Measurements from ENCODE around the gene CCL28. TPM values are rescaled to one million over a fixed set of nuclear protein-coding genes. Genes with fewer than 3 reads are reported as not detected.
"Not testable (repeated sequence)": the region's sequence is repeated elsewhere in the genome, so short reads cannot be mapped to it uniquely, and the experiment has no call there.

CCL28 gene
- total and polyA plus RNA-seq, 9 of the 15 experiments (the other 6 are each of a cell fraction or from before 2014, with no cell fraction given), result not detected

DNA sequence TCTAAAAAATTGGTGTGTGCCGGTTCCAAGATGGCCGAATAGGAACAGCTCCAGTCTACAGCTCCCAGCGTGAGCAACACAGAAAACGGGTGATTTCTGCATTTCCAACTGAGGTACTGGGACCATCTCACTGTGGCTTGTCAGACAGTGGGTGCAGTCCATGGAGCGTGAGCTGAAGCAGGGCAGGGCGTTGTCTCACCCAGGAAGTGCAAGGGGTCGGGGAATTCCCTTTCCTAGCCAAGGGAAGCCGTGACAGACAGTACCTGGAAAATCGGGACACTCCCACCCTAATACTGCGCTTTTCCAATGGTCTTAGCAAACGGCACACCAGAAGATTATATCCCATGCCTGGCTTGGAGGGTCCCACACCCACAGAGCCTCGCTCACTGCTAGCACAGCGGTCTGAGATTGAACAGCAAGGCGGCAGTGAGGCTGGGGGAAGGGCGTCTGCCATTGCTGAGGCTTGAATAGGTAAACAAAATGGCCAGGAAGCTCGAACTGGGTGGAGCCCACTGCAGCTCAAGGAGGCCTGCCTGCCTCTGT is 9.6 kb downstream of the CCL28 start (continued):
- TF ChIP-seq, protein P1, sequence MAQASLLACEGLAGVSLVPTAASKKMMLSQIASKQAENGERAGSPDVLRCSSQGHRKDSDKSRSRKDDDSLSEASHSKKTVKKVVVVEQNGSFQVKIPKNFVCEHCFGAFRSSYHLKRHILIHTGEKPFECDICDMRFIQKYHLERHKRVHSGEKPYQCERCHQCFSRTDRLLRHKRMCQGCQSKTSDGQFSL (CRISPR knock-in tag; IDR thresholded peaks at IDR 0.05), result not testable (repeated sequence)
- TF ChIP-seq, protein P1 (tag; IDR thresholded peaks at IDR 0.05), result 0 out of 4 replicates have a peak, but pooled peaks of 1 of the 2 experiments have one; percentile 35
- TF ChIP-seq GTF2A2 (tag; IDR thresholded peaks at IDR 0.05), result peak; percentile 45; the same call in 1 of the 2 replicates
- TF ChIP-seq PHF21A (IDR thresholded peaks at IDR 0.05; ENCODE audit: borderline replicate concordance, low read depth), result 0 out of 2 replicates have a peak, but pooled peaks have one; percentile 40
- TF ChIP-seq FOXK2 (conservative IDR thresholded peaks at IDR 0.05 in 1 of 2, IDR thresholded peaks at IDR 0.05 in 1 of 2; ENCODE audit: low read depth in 2 of 2), result peak in 1 of 2 experiments; percentile 53; a peak in 1 of 4 replicates
- 0 out of 4 replicates have a peak, but pooled peaks of 1 of the 2 experiments have one; percentile 15 for TF ChIP-seq TRIM24 (IDR thresholded peaks at IDR 0.05)
- TF ChIP-seq TAF9B (IDR thresholded peaks at IDR 0.05; ENCODE audit: partially characterized antibody), result peak; percentile 35
- TF ChIP-seq HDGF (IDR thresholded peaks at IDR 0.05), result peak; percentile 23; the same call in 1 of the 2 replicates
- TF ChIP-seq YY1 (IDR thresholded peaks at IDR 0.05; ENCODE audit: borderline replicate concordance in 1 of 3, control insufficient read depth in 1 of 3, extremely low read depth in 1 of 3, insufficient read depth in 3 of 3, insufficient read length in 1 of 3, insufficient replicate concordance in 2 of 3, low read depth in 1 of 3, low read length in 2 of 3), result peak; percentile 40 to 83 (median 41)
